Measurements from ENCODE around the gene SAP30.
A peak's percentile ranks its signal among the peaks of the same experiment; 100 is the strongest.

The SAP30 gene

DNA sequence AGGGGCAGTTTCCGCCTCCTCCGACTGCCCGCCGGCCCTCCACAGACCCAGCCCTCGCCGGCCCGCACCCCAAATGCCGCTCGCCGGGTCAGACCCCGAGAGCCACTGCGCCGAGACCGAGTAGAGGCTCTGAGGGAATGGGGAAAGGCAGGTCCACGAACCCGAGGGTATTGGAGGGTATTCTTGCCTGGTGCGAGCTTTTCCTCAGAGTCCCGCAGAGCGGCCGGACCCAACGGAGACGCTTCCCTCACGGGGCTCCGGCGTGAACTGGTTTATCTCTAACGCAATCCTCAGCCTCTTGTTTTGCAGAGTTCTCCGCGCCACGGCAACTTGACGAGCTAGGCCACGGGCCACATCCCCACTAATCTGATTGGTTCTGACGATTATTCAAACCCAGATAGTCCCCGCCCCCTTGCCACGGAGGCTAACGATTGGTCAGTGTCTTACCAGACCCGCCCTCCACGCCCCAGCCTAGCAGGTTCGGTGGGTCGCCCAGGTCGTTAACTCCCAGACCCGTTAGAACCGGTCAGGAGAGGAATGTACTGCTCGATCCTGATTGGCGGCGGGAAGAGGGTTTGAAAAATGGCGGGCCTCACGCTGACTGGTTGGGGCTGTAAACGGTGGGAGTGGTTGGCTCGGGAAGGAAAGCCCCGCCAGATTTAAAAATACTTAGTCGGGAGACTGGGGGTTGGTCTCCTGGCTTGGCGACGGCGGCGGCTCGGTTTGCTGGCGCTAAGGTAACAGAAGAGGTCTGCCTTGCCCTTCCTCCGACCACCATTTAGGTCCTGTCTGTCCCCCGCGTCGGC is 36.5 kb upstream of the SAP30 start, which contains the start of gene HMGB2:
TSS of gene HMGB2 (minus strand) at position 274 of the 806 bp plus-strand sequence. CDS start 709 bp downstream, outside the sequence.
- Histone ChIP-seq H3K4me2 (ENCODE audit: low read length, poor library complexity, severe bottlenecking) (peak within 1 kb of the TSS; percentile 96), H3K14ac (ENCODE audit: low read length in 2 of 2) (peak within 1 kb of the TSS in 1 of 2 experiments; percentile 89), H2BK120ac (ENCODE audit: low read depth, low read length) (peak within 1 kb of the TSS; percentile 87), H3K18ac (ENCODE audit: low read depth in 1 of 2, low read length in 2 of 2) (peak within 1 kb of the TSS; percentile 93 to 99), H2BK15ac (ENCODE audit: low read depth, poor library complexity, severe bottlenecking) (peak within 1 kb of the TSS; percentile 86), H4K8ac (ENCODE audit: low read length) (peak within 1 kb of the TSS; percentile 97), H3K23ac (ENCODE audit: low read length in 2 of 2) (peak within 1 kb of the TSS; percentile 79 to 99), H3K27ac (ENCODE audit: low read length, poor library complexity, severe bottlenecking) (peak within 1 kb of the TSS; percentile 96), H2AK5ac (ENCODE audit: low read length, severe bottlenecking) (no peak within 1 kb of the TSS), H3K4me3 (ENCODE audit: insufficient read depth in 1 of 2, low read depth in 1 of 2, low read length in 2 of 2) (peak within 1 kb of the TSS; percentile 95 to 97), H3K9ac (ENCODE audit: low read length) (peak within 1 kb of the TSS; percentile 100), H3K79me1 (replicated peaks; ENCODE audit: low read length, poor library complexity, severe bottlenecking) (no peaks in the 10 kb centered on the region), H3K36me3 (ENCODE audit: control insufficient read depth in 1 of 2, insufficient read depth in 2 of 2, low read depth in 1 of 2, low read length in 2 of 2) (peaks cover 0 to 32% of the 10 kb centered on the region in 2 experiments), H2BK12ac (ENCODE audit: low read length in 2 of 2) (peak within 1 kb of the TSS; percentile 52 to 63), H2BK5ac (ENCODE audit: low read depth, low read length, poor library complexity, severe bottlenecking) (peak within 1 kb of the TSS; percentile 92), H2AFZ (ENCODE audit: low read depth, low read length) (peak within 1 kb of the TSS; percentile 98), H3K9me3 (ENCODE audit: control insufficient read depth, low read length) (no peaks in the 10 kb centered on the region), H3K4ac (ENCODE audit: low read depth in 1 of 2, low read length in 2 of 2) (peak within 1 kb of the TSS; percentile 81 to 97), H4K91ac (ENCODE audit: low read length) (peak within 1 kb of the TSS; percentile 84), H3K4me1 (ENCODE audit: control insufficient read depth, insufficient read depth, low read depth, low read length) (no peaks in the 10 kb centered on the region), H3K27me3 (ENCODE audit: control insufficient read depth in 1 of 2, insufficient read depth in 1 of 2, low read length in 2 of 2) (no peaks in the 10 kb centered on the region)
- under 1% methylated on average over 61 of the region's 61 CpGs for WGBS
- DNase-seq: peak; percentile 100

- Histone ChIP-seq H3K4me2 (ENCODE audit: low read length, poor library complexity, severe bottlenecking) (peak overlapping the region; percentile 96), H3K4me1 (ENCODE audit: control insufficient read depth, insufficient read depth, low read depth, low read length) (no peaks in the 10 kb centered on the region), H4K91ac (ENCODE audit: low read length) (no peak overlapping the region), H3K4me3 (ENCODE audit: insufficient read depth in 1 of 2, low read depth in 1 of 2, low read length in 2 of 2) (peak overlapping the region; percentile 72 to 97), H2AFZ (ENCODE audit: low read depth, low read length) (peak overlapping the region; percentile 98), H4K8ac (ENCODE audit: low read length) (peak overlapping the region; percentile 54), H3K14ac (ENCODE audit: low read length in 2 of 2) (peak overlapping the region in 1 of 2 experiments; percentile 75), H3K27ac (ENCODE audit: low read length, poor library complexity, severe bottlenecking) (peak overlapping the region; percentile 61), H3K79me1 (replicated peaks; ENCODE audit: low read length, poor library complexity, severe bottlenecking) (no peaks in the 10 kb centered on the region), H2BK5ac (ENCODE audit: low read depth, low read length, poor library complexity, severe bottlenecking) (no peak overlapping the region), H3K9me3 (ENCODE audit: control insufficient read depth, low read length) (no peaks in the 10 kb centered on the region), H2AK5ac (ENCODE audit: low read length, severe bottlenecking) (no peak overlapping the region), H3K9ac (ENCODE audit: low read length) (peak overlapping the region; percentile 94), H3K18ac (ENCODE audit: low read depth in 1 of 2, low read length in 2 of 2) (peak overlapping the region in 1 of 2 experiments; percentile 73), H2BK120ac (ENCODE audit: low read depth, low read length) (no peak overlapping the region), H2BK15ac (ENCODE audit: low read depth, poor library complexity, severe bottlenecking) (no peak overlapping the region), H3K23ac (ENCODE audit: low read length in 2 of 2) (peak overlapping the region in 1 of 2 experiments; percentile 24), H3K4ac (ENCODE audit: low read depth in 1 of 2, low read length in 2 of 2) (no peak overlapping the region), H2BK12ac (ENCODE audit: low read length in 2 of 2) (no peak overlapping the region), H3K36me3 (ENCODE audit: control insufficient read depth in 1 of 2, insufficient read depth in 2 of 2, low read depth in 1 of 2, low read length in 2 of 2) (peaks cover 0 to 24% of the 10 kb centered on the region in 2 experiments), H3K27me3 (ENCODE audit: control insufficient read depth in 1 of 2, insufficient read depth in 1 of 2, low read length in 2 of 2) (no peaks in the 10 kb centered on the region)
- 1% methylated on average over 47 of the region's 52 CpGs for WGBS
- peak; percentile 85 for DNase-seq
Observed at GRCh38 chr4:173334891-173335752, 35.6 kb upstream of the SAP30 start.

DNA sequence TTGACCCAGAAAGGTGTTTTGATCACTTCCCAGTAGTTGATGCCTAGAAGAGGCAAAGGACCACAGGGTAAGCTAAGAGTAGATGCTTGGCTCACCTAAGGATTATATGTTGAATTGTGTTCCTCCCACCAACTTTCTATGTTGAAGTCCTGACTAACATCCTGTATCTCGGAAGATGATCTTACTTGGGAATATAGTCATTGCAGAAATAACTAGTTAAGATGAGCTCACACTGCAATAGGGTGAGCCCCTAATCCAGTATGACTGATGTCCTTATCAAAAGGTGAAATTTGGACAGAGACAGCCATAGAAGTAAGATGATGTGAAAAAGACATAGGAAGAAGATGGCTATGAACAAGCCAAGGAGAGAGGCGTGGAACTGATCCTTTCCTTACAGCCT is 33.3 kb upstream of the SAP30 start:
- Histone ChIP-seq H3K79me1 (replicated peaks; ENCODE audit: low read length, poor library complexity, severe bottlenecking) (no peaks in the 10 kb centered on the region), H3K4me1 (ENCODE audit: control insufficient read depth, insufficient read depth, low read depth, low read length) (no peaks in the 10 kb centered on the region), H2BK5ac (ENCODE audit: low read depth, low read length, poor library complexity, severe bottlenecking) (no peak overlapping the region), H4K91ac (ENCODE audit: low read length) (no peak overlapping the region), H2BK120ac (ENCODE audit: low read depth, low read length) (no peak overlapping the region), H4K8ac (ENCODE audit: low read length) (no peak overlapping the region), H3K14ac (ENCODE audit: low read length in 2 of 2) (no peak overlapping the region), H2BK15ac (ENCODE audit: low read depth, poor library complexity, severe bottlenecking) (no peak overlapping the region), H2BK12ac (ENCODE audit: low read length in 2 of 2) (no peak overlapping the region), H3K27ac (ENCODE audit: low read length, poor library complexity, severe bottlenecking) (no peak overlapping the region), H3K9ac (ENCODE audit: low read length) (no peak overlapping the region), H3K9me3 (ENCODE audit: control insufficient read depth, low read length) (no peaks in the 10 kb centered on the region), H3K36me3 (ENCODE audit: control insufficient read depth in 1 of 2, insufficient read depth in 2 of 2, low read depth in 1 of 2, low read length in 2 of 2) (peaks cover 0 to 7% of the 10 kb centered on the region in 2 experiments), H2AK5ac (ENCODE audit: low read length, severe bottlenecking) (no peak overlapping the region), H3K4ac (ENCODE audit: low read depth in 1 of 2, low read length in 2 of 2) (no peak overlapping the region), H2AFZ (ENCODE audit: low read depth, low read length) (no peak overlapping the region), H3K18ac (ENCODE audit: low read depth in 1 of 2, low read length in 2 of 2) (no peak overlapping the region), H3K23ac (ENCODE audit: low read length in 2 of 2) (no peak overlapping the region), H3K4me3 (ENCODE audit: insufficient read depth in 1 of 2, low read depth in 1 of 2, low read length in 2 of 2) (no peak overlapping the region), H3K27me3 (ENCODE audit: control insufficient read depth in 1 of 2, insufficient read depth in 1 of 2, low read length in 2 of 2) (no peaks in the 10 kb centered on the region), H3K4me2 (ENCODE audit: low read length, poor library complexity, severe bottlenecking) (no peak overlapping the region)
- DNase-seq: no peak
- 82% methylated on average over 2 of the region's 2 CpGs for WGBS
